Stimulated activated CD4-positive, alpha-beta T cell treated with anti-CD3 and anti-CD28 coated beads, Interleukin-1b, Interleukin-23, amount 100 ng/mL, for 1 hour (primary cell): ENCODE measurements around the gene CHAD.

Experiments
- DNase-seq, 2 donors: peaks; one replicate each; pipeline ENCODE4 v3.0.0-alpha.2; 2020; ENCODE audit warnings: low read depth in 2 of 2

CHAD gene, protein sequence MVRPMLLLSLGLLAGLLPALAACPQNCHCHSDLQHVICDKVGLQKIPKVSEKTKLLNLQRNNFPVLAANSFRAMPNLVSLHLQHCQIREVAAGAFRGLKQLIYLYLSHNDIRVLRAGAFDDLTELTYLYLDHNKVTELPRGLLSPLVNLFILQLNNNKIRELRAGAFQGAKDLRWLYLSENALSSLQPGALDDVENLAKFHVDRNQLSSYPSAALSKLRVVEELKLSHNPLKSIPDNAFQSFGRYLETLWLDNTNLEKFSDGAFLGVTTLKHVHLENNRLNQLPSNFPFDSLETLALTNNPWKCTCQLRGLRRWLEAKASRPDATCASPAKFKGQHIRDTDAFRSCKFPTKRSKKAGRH

DNA sequence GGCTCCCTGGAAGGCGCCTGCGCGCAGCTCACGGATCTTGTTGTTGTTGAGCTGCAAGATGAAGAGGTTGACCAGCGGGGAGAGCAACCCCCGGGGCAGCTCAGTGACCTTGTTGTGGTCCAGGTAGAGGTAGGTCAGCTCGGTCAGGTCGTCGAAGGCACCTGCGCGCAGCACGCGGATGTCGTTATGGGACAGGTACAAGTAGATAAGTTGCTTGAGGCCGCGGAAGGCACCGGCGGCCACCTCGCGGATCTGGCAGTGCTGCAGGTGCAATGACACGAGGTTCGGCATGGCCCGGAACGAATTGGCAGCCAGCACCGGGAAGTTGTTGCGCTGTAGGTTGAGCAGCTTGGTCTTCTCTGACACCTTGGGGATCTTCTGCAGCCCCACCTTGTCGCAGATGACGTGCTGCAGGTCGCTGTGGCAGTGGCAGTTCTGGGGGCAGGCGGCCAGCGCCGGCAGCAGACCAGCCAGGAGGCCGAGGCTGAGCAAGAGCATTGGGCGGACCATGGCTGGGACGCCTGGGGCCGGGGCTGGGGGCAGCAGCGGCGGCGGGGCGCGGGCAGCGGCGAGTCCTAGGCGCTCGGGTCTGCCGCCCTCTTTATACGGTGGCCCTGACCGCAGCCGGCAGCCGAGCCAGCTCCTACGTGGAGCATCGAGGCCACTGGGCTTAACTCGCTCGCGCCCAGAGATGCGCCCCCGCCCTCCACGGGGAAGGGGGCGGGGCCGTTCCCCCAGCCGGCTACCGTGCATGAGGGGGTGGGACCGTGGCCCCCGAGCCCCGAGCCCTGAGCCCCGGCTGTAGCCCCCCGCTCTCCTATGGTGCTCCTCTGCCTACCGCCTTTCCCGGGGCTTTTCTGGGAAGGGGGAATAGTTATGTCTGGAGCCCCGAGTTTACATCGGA is at the start of gene CHAD:
CHAD (minus strand) TSS at position 577 of the 904 bp plus-strand sequence; CDS start at position 510, 67 bp downstream.
- DNase-seq, result no peak

DNA sequence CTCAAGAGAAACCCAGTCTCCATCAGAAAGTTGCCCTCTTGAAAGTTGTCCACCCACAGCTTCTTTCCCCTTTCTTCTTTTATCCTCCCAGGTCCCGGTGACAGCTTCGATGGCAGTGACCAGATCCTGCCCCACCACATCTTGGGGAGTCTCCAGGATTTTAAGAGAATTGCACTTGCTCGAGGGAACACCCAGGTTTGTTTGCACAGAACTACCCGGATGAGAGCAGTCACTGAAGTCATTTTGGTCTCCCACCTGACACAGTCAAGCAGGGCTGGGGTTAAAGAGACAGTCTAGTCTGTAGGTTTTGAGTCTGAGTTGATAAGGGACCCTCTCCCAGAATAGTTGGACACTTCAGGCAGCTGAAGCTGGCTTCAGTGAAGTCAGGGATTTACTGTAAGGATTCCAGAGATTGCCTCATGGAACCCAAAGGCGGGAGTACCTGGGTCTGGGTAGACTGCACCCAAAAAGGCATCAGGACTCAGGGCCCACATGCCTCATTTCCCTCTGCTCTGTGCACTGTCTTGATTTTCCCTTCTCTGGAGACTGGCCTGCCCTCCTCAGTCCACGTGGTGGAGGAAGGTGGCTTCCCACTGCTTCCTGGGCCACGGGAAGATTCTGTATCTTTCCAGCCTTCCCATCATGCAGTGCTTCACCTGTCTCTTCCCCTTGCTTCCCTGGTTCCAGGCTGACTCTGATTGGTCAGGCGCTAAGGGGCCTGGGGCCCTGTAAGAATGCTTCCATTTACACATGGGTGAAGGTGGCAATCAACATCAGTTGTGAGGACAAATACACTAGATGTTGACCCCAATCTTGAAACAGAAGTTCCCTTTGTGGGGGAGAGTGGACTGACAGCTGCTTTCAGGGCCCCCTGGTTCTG is 49.1 kb upstream of the CHAD start:
- no peak for DNase-seq

DNA sequence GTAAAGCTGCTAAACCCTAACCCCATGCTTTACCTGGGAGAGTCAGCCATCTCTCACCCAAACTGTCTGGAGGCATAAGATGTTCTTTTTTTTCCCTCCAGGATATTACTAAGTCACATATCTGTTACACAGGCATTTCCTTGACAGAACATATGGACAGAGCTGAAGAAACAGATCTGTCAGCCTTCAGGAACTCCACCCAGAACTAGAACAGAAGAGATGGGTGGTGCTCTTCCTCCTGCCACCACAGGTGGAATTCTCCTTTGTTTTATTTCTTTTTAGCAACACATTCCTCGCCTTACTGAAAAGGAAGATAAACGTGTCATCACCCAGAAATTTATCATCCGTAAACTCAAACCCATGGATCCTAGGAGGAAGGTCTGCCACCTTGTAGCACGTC is 48.3 kb upstream of the CHAD start:
- DNase-seq, result no peak

DNA sequence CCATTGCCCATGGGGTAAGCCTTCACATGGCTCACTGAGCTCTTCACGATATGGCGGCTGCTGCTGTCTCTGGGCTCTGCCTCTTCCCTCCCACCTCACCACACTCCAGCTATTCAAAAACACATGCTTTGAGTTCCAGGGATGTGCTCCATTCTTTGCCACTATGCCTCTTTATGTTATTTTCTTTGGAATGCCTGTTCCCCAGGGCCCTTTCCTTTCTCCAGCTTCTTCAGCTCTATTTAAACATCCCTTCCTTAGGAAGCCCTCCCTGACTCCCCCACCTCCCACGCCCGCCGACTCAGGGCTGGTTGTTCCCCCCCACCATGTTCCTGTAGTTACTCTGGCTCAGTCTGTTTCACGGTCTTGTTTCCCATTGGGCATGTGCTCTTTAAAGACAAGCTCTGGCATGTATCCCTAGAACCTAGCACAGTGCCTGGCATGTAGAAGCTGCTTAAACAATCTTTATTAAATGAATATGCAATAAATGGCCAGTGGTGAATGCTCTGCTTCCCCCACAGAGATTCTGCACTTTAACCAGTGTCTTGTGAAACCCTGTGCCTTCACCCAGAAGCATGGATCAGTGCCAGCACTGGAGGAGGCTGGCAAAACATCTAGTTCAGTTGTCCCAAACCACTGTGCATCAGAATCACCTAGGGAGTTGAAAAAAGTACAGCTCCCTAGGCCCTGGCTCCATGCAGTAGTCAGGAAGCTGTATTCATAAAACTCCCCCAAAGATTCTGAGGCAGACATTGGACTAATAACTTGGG is 46.4 kb upstream of the CHAD start:
- DNase-seq, result no peak

DNA sequence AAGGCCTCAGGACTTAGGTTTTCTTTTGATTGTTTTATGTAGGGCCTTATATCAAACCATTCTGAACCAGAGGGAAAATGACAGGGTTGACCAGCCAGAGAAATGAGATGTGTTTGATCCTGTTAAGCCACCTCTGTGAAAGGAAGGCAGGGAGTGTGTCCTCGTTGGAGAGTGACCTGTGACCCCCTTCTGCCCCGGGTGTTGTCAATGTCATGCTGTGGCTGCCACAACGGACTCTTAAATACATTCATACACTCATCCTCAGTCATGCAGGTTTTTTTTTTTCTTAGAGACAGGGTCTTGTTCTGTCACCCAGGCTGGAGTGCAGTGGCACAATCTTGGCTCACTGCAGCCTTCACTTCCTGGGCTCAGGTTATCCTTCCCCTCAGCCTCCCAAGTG is 45.7 kb upstream of the CHAD start:
- DNase-seq, result no peak

DNA sequence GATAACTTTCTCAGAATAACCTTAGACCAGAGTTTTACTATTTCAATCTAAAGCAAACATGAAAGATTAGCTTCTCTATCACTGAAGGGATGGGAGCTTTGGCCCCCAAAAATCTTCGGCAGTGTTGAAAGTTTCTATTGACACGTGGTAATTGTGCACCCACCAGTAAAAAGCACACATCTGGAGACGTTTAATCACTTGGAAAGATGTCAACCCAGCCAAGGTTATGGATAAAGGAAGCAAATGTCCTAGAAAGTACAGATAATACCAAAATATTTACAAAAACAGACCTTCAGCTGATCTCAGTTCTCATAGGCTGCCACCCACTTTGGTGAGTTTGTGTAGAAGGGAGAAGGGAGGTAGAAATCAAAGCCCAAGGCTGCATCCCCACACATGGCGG is 44.8 kb upstream of the CHAD start:
- DNase-seq, result no peak

DNA sequence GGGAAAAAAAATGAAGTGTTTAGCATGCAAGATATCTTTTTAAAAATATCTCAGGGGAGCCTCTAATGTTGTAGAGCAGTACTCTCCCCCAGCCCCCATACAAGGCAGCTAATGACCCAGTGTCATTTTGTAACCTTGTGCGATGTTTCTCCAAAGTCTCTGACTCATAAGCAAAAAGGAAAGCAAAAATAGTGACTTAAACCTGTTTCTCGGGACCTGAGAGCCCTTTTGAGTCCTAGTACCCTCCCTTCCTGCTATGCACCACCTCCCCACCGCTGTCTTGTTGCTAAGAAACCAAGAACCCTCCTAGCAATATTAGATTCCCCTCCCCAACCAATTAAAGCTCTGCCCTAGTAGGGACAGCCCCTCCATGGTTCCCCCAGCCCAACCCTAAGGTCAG is 42.4 kb upstream of the CHAD start:
- DNase-seq, result no peak

DNA sequence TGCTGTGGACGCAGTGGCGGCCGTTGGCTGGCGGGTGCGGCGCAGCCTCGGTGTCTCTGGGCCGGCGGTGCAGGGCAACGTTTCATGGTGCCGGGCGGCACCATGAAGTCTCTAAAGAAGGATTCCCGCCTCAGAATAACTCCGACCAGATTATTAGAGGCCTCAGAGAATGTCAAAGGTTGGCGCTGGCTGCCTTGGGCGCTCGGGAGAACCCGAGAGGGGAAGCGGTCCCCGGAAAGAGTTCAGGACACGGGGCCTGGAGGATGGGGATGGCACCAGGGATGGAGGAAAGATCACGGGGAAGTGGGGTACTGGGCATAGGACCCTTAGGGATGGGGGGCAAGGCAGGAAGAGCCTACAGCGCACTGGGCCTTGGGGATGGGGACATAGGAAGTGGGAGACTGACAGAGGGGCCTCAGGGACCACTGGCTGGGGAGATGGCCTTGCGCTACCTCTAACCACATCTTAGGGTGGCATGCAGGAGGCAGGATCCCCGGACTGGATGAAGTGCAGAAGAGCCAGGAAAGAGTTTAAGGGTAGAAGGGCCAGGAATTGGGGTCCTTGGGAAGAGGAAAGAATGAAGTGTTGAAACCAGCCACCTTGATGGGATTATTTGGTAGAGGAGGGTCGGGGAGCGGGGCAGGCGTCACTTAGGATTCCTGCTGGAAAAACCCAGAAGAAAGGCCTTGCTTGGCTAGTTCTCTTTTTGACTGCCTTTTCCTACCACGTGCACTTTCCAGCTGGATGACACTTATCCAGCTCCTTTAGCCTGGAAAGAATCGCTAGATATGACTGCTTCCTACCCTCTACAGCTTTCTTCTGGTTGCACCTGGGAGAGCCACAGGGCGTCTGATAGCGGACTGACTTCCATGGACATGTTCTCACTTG is 40.1 kb upstream of the CHAD start:
- no peak for DNase-seq

DNA sequence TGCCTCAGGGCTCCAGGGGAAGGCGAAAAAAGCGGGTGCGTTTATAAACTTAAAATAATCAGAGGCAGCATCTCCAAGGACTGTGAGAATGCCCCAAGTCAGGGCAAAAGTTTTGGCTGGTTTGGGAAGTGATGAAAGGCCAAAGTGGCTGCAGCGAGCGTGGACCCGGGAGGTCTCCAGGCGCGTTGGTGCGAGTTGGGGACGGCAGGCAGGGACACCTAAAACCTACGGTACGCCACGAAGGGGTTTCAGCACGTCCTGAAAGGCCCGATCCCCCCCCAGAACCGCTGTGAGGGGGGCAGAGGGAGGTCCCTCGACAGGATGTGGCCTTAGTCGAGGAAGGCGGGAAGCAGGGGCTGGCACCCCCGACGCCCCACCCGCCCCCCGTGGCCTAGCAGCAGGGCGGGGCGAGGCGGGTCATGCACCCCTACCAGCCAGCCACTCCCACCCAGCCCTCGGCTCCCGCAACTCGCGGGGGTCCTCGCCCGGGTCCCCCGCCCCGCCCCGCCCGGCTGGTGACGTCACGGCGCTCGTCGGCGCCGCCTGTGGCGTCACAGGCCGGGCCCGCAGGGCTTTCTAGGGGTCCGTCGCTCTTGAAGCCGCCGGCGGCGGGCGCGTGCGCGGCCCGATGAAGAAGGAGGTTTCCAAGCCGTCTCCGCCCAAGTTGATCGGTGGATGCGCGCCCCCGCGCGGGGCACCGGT is 39.3 kb upstream of the CHAD start, which contains the start of gene MYCBPAP:
MYCBPAP (plus strand) TSS at position 569 of the 702 bp plus-strand sequence. CDS start 236 bp downstream, outside the sequence.
- peak; percentile 37 to 63 for DNase-seq

DNA sequence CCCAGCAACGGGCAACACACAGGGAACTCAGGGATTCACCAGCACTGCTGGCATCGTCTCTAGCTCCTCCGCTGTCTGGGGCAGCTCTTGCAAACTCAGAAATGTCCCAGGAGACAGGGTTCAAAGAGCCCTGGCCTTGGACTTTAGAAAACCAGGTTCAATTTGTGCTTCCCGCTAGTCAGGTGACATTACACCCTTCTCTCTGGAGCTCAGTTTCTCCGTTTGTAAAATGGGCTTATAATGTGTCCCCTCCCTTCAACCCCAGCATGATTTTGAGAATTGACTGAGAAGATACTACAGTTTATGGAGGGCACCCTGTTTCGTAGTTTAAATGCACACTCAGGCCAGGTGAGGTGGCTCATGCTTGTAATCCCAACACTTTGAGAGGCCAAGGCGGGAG is 37.6 kb upstream of the CHAD start:
- no peak for DNase-seq

DNA sequence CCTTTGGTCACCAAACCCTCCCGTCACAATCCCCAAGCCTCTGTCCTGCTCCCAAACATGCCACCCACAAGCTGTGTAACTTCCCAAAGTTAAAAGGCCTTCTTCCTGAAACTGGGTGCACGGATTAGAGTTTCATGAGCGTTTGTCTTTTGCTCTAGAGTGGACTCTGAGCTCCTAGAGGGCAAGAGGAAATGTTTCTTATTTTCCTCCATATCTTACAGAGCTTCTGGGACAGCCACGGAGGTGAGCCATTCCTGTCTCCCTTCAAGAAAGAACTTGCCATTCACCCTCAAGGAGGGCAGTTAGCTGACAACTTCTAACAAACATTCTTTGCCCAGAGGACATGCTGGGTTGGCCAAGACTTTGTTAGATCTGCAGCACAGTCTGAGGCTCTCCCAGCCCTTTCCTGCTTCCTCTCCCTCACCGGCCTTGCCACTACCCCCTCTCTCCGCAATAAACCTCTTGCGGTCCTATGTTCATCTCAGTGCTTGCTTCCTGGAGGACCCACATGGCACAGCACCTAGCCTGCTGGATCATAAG is 37.0 kb upstream of the CHAD start:
- no peak for DNase-seq

DNA sequence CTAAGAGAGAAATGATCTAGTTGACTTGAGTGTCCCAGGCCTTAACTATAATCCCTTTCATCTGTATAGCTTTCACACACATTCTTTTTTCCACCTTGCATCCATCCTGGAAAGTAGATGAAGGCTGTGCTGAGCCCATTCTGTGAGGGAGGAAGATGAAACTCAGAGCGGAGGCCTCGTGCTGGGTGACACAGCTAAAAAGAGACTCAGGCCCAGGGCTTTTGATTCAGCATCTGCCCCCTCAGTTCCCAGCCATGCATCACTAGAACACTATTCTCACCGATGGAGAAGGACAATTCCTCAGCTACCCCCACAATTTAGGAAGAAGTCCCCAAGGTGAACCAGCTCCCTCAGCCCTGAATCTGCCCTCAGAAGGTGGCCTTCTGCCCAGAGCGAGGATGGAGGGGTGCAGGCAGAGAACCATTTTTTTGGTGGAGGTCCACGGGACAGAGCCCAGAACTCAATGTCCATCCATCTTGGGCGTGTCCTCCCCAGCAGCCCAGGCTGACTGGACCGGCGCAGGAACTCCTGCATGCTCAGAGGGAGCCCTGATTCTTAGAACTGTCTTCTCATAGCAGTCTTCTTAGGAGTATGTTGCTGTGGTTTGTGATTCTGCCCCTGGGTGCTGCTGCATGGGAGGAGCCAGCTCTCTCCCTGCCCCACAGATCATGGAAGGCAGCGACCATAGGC is 33.8 kb upstream of the CHAD start:
- no peak for DNase-seq

DNA sequence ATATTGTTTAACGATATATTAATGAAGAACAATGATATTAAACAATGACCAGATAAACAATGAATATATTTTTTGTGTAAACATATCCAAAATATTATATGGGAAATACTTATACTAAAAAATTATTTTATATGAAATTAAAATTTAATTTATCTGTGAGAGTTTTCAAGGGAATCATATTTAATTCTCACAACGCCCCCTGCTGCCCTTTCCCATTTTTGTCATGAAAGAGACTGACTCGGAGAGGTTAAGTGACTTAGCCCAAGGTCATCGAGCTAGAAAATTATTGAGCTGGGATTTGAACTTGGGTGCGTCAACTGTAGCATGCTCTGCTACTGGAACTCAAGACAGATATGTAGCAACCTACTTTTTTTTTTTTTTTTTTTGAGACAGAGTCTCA is 32.4 kb upstream of the CHAD start:
- no peak for DNase-seq

DNA sequence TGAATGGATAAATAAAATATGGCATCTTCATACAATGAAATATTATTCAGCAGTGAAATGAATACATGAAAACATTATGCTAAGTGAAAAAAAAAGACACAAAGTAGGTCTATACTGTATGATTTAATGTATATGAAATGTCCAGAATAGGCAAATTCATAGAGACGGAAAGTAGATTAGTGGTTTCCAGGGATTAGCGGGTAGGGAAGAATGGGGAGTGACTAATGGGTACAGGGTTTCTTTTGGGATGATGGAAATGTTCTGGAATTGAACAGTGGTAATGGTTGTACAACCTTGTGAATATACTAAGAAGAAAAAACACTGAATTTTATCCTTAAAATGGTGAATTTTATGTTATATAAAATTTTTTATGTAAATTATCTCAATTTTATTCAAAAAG is 31.0 kb upstream of the CHAD start:
- no peak for DNase-seq

DNA sequence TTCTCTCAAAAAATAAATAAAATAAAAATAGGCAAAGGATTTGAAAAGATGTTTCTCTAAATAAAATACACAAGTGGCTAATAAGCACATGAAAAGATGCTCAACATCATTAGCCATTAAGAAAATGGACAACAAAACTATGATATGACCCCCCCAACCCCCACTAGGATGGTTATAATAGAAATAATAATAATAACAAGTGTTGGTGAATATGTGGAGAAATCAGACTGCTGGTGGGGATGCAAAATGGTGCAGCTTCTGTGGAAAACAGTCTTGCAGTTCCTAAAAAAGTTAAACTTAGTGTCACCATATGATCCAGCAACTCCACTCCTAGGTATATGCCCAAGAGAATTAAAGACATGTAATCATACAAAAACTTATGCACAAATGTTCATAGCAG is 30.6 kb upstream of the CHAD start:
- DNase-seq, result no peak

DNA sequence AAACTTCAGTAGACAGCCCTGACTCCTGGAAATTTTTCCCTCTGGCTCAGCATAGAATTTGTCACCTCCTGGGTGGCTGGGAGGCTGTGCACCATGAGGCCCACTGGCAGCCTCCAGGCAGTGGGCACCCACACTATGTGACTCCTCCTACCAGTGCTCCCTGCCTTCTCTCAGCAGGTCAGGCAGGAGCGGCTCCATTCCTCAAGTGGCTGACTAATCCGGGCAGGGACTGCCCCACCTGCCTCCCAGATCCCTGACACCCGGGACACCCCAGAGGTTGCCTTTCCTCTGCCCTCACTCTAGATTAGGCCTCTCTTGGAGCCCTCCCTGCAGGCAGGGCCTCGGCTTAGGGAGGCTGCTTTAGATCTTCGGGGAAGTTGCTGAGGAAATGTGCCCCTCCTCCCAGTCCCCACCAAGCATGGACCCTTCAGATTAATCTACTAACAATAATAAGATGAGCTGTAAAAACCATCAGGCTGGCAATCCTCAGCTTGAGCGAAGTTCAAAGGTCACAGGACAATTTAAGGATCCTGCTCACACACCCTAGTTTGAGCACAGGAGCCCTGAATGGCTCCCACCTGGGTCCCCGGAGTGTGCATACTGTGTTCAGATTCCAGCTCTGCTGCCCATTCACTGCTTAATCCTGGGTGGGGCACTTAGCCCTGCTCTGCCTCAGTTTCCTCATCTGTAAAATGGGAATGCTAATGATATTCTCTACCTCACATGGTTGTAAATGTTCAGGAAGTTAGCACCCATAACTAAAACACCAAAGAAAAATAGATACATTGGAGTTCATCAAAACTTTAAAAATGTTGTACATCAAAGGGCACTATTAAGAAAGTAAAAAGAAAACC is 29.6 kb upstream of the CHAD start:
- no peak for DNase-seq

DNA sequence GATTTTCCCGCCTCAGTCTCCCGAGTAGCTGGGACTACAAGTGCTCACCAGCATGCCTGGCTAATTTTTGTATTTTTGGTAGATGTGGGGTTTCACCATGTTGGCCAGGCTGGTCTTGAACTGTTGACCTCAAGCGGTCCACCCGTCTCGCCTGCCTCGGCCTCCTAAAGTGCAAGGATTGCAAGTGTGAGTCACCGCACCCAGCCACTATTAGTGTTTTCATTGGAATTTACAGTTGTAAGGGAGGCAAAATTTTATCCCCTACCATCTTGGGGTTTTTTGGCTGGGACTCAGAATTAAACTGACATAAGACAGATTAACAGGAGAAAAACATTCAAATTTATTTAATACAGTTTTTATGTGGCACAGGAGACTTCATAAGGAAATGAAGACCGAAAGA is 27.2 kb upstream of the CHAD start:
- no peak for DNase-seq
